MM.1S (cell line): ENCODE data around the gene ISYNA1.

ENCODE experiments used
- DNase-seq: peaks from one replicate; pipeline ENCODE4 v3.0.0-alpha.2; 2015
- H2AFZ ChIP-seq: fragments of 300-600 bp; sonication (generic); 2 replicates; pipeline ENCODE4 v1.6.0; 2016; ENCODE audit warnings: antibody characterized with exemption, low read length
- H3F3A ChIP-seq: fragments of 300-600 bp; sonication (generic); 2 replicates; pipeline ENCODE4 v1.6.1; 2016; ENCODE audit warnings: mild to moderate bottlenecking, antibody characterized with exemption, low read length, moderate library complexity, mixed read lengths; ENCODE audit not compliant: insufficient read depth
- H3K27ac ChIP-seq: fragments of 300-600 bp; sonication (generic); 2 replicates; pipeline ENCODE4 v1.5.1; 2016; ENCODE audit warnings: mild to moderate bottlenecking, low read length
- H3K27me3 ChIP-seq: fragments of 300-600 bp; sonication (generic); replicated peaks from 2 replicates; pipeline ENCODE4 v1.6.0; 2016; ENCODE audit warnings: low read length; ENCODE audit not compliant: insufficient read depth
- H3K36me3 ChIP-seq: fragments of 300-600 bp; sonication (generic); replicated peaks from 2 replicates; pipeline ENCODE4 v1.6.1; 2016; ENCODE audit warnings: mild to moderate bottlenecking, low read length, mixed read lengths; ENCODE audit not compliant: insufficient read depth
- H3K4me1 ChIP-seq: fragments of 300-600 bp; sonication (generic); 2 replicates; pipeline ENCODE4 v1.6.1; 2016; ENCODE audit warnings: low read length, mixed read lengths
- H3K4me2 ChIP-seq: fragments of 300-600 bp; sonication (generic); 2 replicates; pipeline ENCODE4 v1.6.0; 2016; ENCODE audit warnings: low read depth, low read length
- H3K4me3 ChIP-seq: fragments of 300-600 bp; sonication (generic); 2 replicates; pipeline ENCODE4 v1.5.1; 2016; ENCODE audit warnings: low read length, mixed read lengths
- H3K79me2 ChIP-seq: fragments of 300-600 bp; sonication (generic); 2 replicates; pipeline ENCODE4 v1.6.1; 2016; ENCODE audit warnings: mixed run types, low read length, mixed read lengths
- H3K9ac ChIP-seq: fragments of 300-600 bp; sonication (generic); 2 replicates; pipeline ENCODE4 v1.6.1; 2016; ENCODE audit warnings: low read length, mixed read lengths
- H3K9me2 ChIP-seq: fragments of 300-600 bp; sonication (generic); replicated peaks from 2 replicates; pipeline ENCODE4 v1.6.1; 2016; ENCODE audit warnings: mild to moderate bottlenecking, low read length, mixed read lengths; ENCODE audit not compliant: insufficient read depth
- H3K9me3 ChIP-seq: fragments of 300-600 bp; sonication (generic); replicated peaks from 2 replicates; pipeline ENCODE4 v1.6.1; 2016; ENCODE audit warnings: mild to moderate bottlenecking, low read length, mixed read lengths; ENCODE audit not compliant: insufficient read depth
- H4K20me1 ChIP-seq: fragments of 300-600 bp; sonication (generic); 2 replicates; pipeline ENCODE4 v1.6.1; 2016; ENCODE audit warnings: mild to moderate bottlenecking, low read length, moderate library complexity, mixed read lengths; ENCODE audit not compliant: insufficient read depth
- EZH2 ChIP-seq: fragments of 300-600 bp; sonication (generic); optimal IDR thresholded peaks from 2 replicates; pipeline ENCODE3; 2017; ENCODE audit warnings: low read depth, mild to moderate bottlenecking, antibody characterized with exemption, low read length, mixed read lengths
- EZH2phosphoT487 ChIP-seq: fragments of 300-600 bp; sonication (generic); IDR thresholded peaks from 2 replicates; pipeline ENCODE4 v1.6.1; 2018; ENCODE audit warnings: antibody characterized with exemption, low read length
- TF ChIP-seq, protein P1 (sequence below): fragments of 300-600 bp; sonication (generic); IDR thresholded peaks from 2 replicates; pipeline ENCODE4 v1.5.1; 2016; ENCODE audit warnings: antibody characterized with exemption, low read length, mixed read lengths

Gene ISYNA1

DNA sequence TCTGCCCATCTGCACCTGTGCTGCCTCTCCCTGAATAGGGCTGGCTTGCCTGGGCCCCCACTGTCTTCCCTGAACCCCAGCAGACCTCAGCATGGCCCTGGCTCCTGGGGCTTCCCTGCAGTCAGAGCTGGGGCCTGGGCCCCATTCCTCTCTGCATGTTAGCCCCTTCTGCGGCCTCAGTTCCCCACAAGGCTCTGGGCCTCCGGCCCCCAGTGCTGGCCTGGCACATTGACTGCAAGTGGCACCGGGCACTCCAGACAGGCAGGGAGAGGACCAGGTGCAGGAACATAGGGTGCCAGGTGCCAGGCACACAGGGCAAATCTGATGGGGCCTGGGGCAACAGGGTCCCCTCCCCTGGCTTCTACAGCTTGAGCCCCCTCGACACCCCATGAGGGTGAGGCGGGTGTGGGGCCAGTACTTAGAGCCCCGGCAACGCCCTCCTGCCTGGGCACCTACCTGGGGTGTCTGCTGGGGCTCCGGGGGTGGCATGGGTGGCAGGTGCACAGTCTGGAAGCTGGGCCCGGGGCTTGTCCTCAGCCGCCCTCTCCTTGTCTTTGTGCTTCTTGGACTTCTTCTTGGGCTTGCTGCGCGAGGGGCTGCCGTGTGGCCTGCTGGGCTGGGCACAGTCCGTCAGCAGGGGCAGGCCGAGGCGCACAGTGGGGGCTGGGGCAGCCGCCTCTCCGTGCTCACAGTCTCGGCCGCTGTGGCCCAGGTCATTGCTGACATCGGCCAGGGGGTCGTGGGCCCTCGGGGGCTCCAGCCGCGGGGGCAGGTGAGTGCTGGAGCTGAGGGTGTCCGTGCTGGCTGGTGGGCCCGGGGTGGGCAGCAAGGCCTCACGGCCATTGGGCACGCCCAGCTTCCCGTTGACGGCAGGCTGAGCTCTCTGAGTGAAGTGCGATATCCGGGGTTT, 12.3 kb upstream of the ISYNA1 start:
- H3K9me3 ChIP-seq = no peaks in the 10 kb centered on the region
- H2AFZ ChIP-seq = no peak overlapping the region
- no peaks in the 10 kb centered on the region for H3K27me3 ChIP-seq
- DNase-seq = no peak
- no peak overlapping the region for H3K4me3 ChIP-seq
- peaks cover 28% of the 10 kb centered on the region for H3K79me2 ChIP-seq
- no peak overlapping the region for H3K4me2 ChIP-seq
- H3K4me1 ChIP-seq = no peaks in the 10 kb centered on the region
- H3K36me3 ChIP-seq = peaks cover 9% of the 10 kb centered on the region
- no peaks in the 10 kb centered on the region for H3F3A ChIP-seq
- H3K9ac ChIP-seq = no peak overlapping the region
- H3K27ac ChIP-seq = no peak overlapping the region
- no peaks in the 10 kb centered on the region for H3K9me2 ChIP-seq
- TF ChIP-seq, protein P1, sequence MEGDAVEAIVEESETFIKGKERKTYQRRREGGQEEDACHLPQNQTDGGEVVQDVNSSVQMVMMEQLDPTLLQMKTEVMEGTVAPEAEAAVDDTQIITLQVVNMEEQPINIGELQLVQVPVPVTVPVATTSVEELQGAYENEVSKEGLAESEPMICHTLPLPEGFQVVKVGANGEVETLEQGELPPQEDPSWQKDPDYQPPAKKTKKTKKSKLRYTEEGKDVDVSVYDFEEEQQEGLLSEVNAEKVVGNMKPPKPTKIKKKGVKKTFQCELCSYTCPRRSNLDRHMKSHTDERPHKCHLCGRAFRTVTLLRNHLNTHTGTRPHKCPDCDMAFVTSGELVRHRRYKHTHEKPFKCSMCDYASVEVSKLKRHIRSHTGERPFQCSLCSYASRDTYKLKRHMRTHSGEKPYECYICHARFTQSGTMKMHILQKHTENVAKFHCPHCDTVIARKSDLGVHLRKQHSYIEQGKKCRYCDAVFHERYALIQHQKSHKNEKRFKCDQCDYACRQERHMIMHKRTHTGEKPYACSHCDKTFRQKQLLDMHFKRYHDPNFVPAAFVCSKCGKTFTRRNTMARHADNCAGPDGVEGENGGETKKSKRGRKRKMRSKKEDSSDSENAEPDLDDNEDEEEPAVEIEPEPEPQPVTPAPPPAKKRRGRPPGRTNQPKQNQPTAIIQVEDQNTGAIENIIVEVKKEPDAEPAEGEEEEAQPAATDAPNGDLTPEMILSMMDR = no peak
- TF ChIP-seq EZH2 = no peak
- TF ChIP-seq EZH2phosphoT487 = no peak
- peaks cover 3% of the 10 kb centered on the region for H4K20me1 ChIP-seq

DNA sequence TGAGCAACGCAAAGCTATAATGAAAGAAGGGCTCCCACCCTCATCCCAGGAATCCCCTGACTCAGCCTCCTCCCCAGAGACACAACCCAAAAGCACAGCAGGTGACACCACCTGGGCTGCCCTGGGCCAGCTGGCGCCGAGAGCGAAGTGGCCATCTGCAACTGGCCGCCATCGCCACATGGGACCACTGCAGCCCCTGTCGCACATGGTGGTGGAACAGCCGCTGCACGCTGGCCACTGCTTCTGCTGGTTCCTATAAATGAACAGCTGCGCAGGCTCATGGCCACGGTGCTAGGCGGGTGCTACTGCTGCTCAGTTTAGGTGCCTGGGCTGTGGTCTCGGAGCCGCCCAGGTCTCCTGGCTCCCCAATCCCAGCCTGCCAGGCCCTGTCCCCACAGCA, 11.6 kb upstream of the ISYNA1 start:
- TF ChIP-seq, protein P1 = no peak
- TF ChIP-seq EZH2phosphoT487 (no peak), EZH2 (no peak)
- no peak overlapping the region for H3K4me2 ChIP-seq
- peaks cover 9% of the 10 kb centered on the region for H3K36me3 ChIP-seq

DNA sequence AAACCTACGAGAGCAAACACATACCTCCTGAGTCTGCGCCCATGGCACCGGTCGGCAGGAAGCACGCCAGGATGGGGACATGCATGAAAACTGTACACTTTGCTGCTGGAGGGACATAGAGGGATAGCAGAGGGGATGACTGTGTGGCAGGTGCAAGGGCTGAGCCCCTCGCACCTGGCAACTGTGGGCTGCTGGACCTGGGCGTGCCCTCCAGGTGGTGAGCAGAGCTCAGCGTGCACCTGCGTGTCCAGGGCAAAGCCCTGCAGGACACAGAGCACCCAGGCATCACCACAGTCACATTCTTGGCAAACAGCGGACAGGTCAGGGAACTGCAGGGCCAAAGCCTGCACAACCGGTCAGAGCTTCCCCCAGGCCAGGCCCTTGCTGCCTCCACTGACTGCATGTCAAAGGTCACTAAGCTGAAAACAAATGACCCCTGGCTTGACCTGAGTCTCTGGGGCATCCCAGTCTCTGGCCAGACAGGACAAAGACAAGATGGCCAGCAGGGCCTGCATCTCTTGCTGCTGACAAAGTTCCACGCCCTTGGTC, 9.0 kb upstream of the ISYNA1 start:
- no peaks in the 10 kb centered on the region for H3K9me2 ChIP-seq
- no peak overlapping the region for H2AFZ ChIP-seq
- H3K9me3 ChIP-seq = no peaks in the 10 kb centered on the region
- peaks cover 33% of the 10 kb centered on the region for H3K79me2 ChIP-seq
- no peaks in the 10 kb centered on the region for H3K4me1 ChIP-seq
- no peak for DNase-seq
- H3K27me3 ChIP-seq = no peaks in the 10 kb centered on the region
- no peak overlapping the region for H3K9ac ChIP-seq
- TF ChIP-seq EZH2 (no peak), EZH2phosphoT487 (no peak)
- TF ChIP-seq, protein P1 = no peak
- H3K4me2 ChIP-seq = no peak overlapping the region
- H3K4me3 ChIP-seq = no peak overlapping the region
- H3K27ac ChIP-seq = no peak overlapping the region
- no peaks in the 10 kb centered on the region for H3F3A ChIP-seq
- H4K20me1 ChIP-seq = peaks cover 3% of the 10 kb centered on the region
- H3K36me3 ChIP-seq = peaks cover 9% of the 10 kb centered on the region

More for the DNA sequence above, 11.6 kb upstream of the ISYNA1 start:
- Histone ChIP-seq H3K9me2 (no peaks in the 10 kb centered on the region), H3F3A (no peaks in the 10 kb centered on the region), H3K9ac (no peak overlapping the region), H3K79me2 (peaks cover 28% of the 10 kb centered on the region), H3K9me3 (no peaks in the 10 kb centered on the region), H4K20me1 (peaks cover 3% of the 10 kb centered on the region), H3K27ac (no peak overlapping the region), H2AFZ (no peak overlapping the region), H3K27me3 (no peaks in the 10 kb centered on the region), H3K4me1 (no peaks in the 10 kb centered on the region), H3K4me3 (no peak overlapping the region)
- no peak for DNase-seq
